HepG2 (cell line): ENCODE measurements around the gene GMFB. TPM values are rescaled to one million over a fixed set of nuclear protein-coding genes. Genes with fewer than 3 reads are reported as not detected.
A peak's percentile ranks its signal among the peaks of the same experiment; 100 is the strongest.

Source experiments
- AGO1 ChIP-seq: fragments of 200-400 bp; formaldehyde crosslinking; IDR thresholded peaks from 2 replicates; pipeline ENCODE4 v1.6.1; 2017; ENCODE audit warnings: mild to moderate bottlenecking, low read depth, low read length, moderate library complexity; ENCODE audit not compliant: poor library complexity, severe bottlenecking
- CC2D1A ChIP-seq: sonication (generic); formaldehyde crosslinking; IDR thresholded peaks from 2 replicates; pipeline ENCODE4 v1.8.1; 2023; ENCODE audit warnings: mild to moderate bottlenecking, missing genetic modification reagents
- CCAR2 ChIP-seq: fragments of 200-400 bp; formaldehyde crosslinking; optimal IDR thresholded peaks from 2 replicates; pipeline ENCODE3; 2018; ENCODE audit warnings: low read depth, mild to moderate bottlenecking, low read length, moderate library complexity
- FOXK2 ChIP-seq: fragments of 450-650 bp; IDR thresholded peaks from 2 replicates; pipeline ENCODE4 v1.6.1; 2016
- GTF2F1 ChIP-seq: fragments of 150-350 bp; IDR thresholded peaks from 2 replicates; pipeline ENCODE4 v1.6.1; 2014; ENCODE audit warnings: low read length
- IRF9 ChIP-seq: sonication (generic); formaldehyde crosslinking; IDR thresholded peaks from 2 replicates; pipeline ENCODE4 v1.8.0; 2022; ENCODE audit warnings: missing genetic modification reagents, mild to moderate bottlenecking, borderline replicate concordance
- KMT2A ChIP-seq: sonication (generic); formaldehyde crosslinking; IDR thresholded peaks from 2 replicates; pipeline ENCODE4 v1.4.0; 2020; ENCODE audit warnings: missing genetic modification reagents
- MEF2D ChIP-seq: sonication (generic); formaldehyde crosslinking; IDR thresholded peaks from 2 replicates; pipeline ENCODE4 v1.5.1; 2020; ENCODE audit warnings: mild to moderate bottlenecking, missing genetic modification reagents
- MLXIP ChIP-seq: sonication (generic); formaldehyde crosslinking; IDR thresholded peaks from 2 replicates; pipeline ENCODE4 v1.9.0; 2021; ENCODE audit warnings: missing genetic modification reagents, borderline replicate concordance
- POLR2AphosphoS2 ChIP-seq: IDR thresholded peaks from 2 replicates; pipeline ENCODE4 v1.6.1; 2011; ENCODE audit warnings: low read depth, low read length, improper control_type of control experiment
- SCMH1 ChIP-seq: sonication (generic); formaldehyde crosslinking; IDR thresholded peaks from 2 replicates; pipeline ENCODE4 v1.9.0; 2021; ENCODE audit warnings: missing genetic modification reagents, mild to moderate bottlenecking, borderline replicate concordance
- SMAD3 ChIP-seq: sonication (generic); formaldehyde crosslinking; IDR thresholded peaks from 2 replicates; pipeline ENCODE4 v1.4.0; 2020; ENCODE audit warnings: missing genetic modification reagents
- STAG1 ChIP-seq: sonication (generic); formaldehyde crosslinking; IDR thresholded peaks from 2 replicates; pipeline ENCODE4 v1.4.0; 2020; ENCODE audit warnings: missing genetic modification reagents
- STAT5B ChIP-seq: sonication (generic); formaldehyde crosslinking; IDR thresholded peaks from 2 replicates; pipeline ENCODE4 v1.4.0; 2020; ENCODE audit warnings: missing genetic modification reagents
- TBX2 ChIP-seq: sonication (generic); formaldehyde crosslinking; IDR thresholded peaks from 2 replicates; pipeline ENCODE4 v1.5.0; 2020; ENCODE audit warnings: missing genetic modification reagents, mild to moderate bottlenecking, borderline replicate concordance
- THAP8 ChIP-seq: sonication (generic); formaldehyde crosslinking; IDR thresholded peaks from 2 replicates; pipeline ENCODE4 v1.5.1; 2020; ENCODE audit warnings: missing genetic modification reagents, mild to moderate bottlenecking, borderline replicate concordance
- THAP9 ChIP-seq: sonication (generic); formaldehyde crosslinking; IDR thresholded peaks from 2 replicates; pipeline ENCODE4; 2020; ENCODE audit warnings: missing genetic modification reagents, mild to moderate bottlenecking, borderline replicate concordance
- ZBTB42 ChIP-seq: sonication (generic); formaldehyde crosslinking; IDR thresholded peaks from 2 replicates; pipeline ENCODE4 v1.5.0; 2020; ENCODE audit warnings: mild to moderate bottlenecking, missing genetic modification reagents
- ZC3H13 ChIP-seq: sonication (generic); formaldehyde crosslinking; IDR thresholded peaks from 2 replicates; pipeline ENCODE4 v1.8.1; 2023; ENCODE audit warnings: mild to moderate bottlenecking, missing genetic modification reagents, moderate library complexity
- ZNF382 ChIP-seq: sonication (generic); formaldehyde crosslinking; IDR thresholded peaks from 2 replicates; pipeline ENCODE4 v1.5.0; 2020; ENCODE audit warnings: missing genetic modification reagents, mild to moderate bottlenecking, borderline replicate concordance
- ZNF543 ChIP-seq: sonication (generic); formaldehyde crosslinking; IDR thresholded peaks from 2 replicates; pipeline ENCODE4 v1.4.0; 2020; ENCODE audit warnings: mild to moderate bottlenecking, missing genetic modification reagents
- ZSCAN22 ChIP-seq: sonication (generic); formaldehyde crosslinking; IDR thresholded peaks from 2 replicates; pipeline ENCODE4 v1.4.0; 2020; ENCODE audit warnings: mild to moderate bottlenecking, missing genetic modification reagents
- polyA plus RNA-seq, 8 experiments: library from polyadenylated mRNA; depleted of rRNA in 3 of 8; stranded (reverse) in 7 of 8; unstranded in 1 of 8; fragments of >200 nt; fragmentation: Illumina TruSeq in 4 of 8; extraction: Trizol in 4 of 8; gene quantifications; 2 replicates each; pipeline versions ENCODE4 v1.2.1 to v1.2.3, GENCODE V29; 2011 to 2016; ENCODE audit warnings: low read depth in 4 of 8, missing spikeins in 1 of 8, mixed read lengths in 1 of 8; ENCODE audit not compliant: insufficient read depth in 1 of 8
- total RNA-seq, 5 experiments: library from RNA; depleted of rRNA; stranded (reverse); fragments of >200 nt; fragmentation: Illumina TruSeq; extraction: Trizol; gene quantifications; 2 replicates each; pipeline ENCODE4 v1.2.3, GENCODE V29; 2016; ENCODE audit warnings: low read depth in 1 of 5

The GMFB gene
- total and polyA plus RNA-seq, 2 of the 13 experiments (the other 11 are each of a cell fraction or from before 2014, with no cell fraction given), result 17.3 to 68.2 TPM

- TF ChIP-seq MLXIP (CRISPR knock-in tag) (no peak), STAG1 (CRISPR knock-in tag) (no peak), ZBTB42 (CRISPR knock-in tag) (0 out of 2 replicates have a peak, but pooled peaks have one; percentile 16), ZNF382 (no peak), MEF2D (CRISPR knock-in tag) (no peak), IRF9 (CRISPR knock-in tag) (no peak), GTF2F1 (no peak), THAP9 (peak; percentile 71; the same call in 1 of the 2 replicates), CC2D1A (CRISPR knock-in tag) (no peak), CCAR2 (no peak), ZC3H13 (CRISPR knock-in tag) (peak; percentile 73), TBX2 (peak; percentile 81; the same call in 1 of the 2 replicates), FOXK2 (no peak), SMAD3 (CRISPR knock-in tag) (no peak), KMT2A (peak; percentile 80), ZNF543 (CRISPR knock-in tag) (0 out of 2 replicates have a peak, but pooled peaks have one; percentile 26), SCMH1 (CRISPR knock-in tag) (no peak), THAP8 (CRISPR knock-in tag) (no peak), ZSCAN22 (CRISPR knock-in tag) (no peak), POLR2AphosphoS2 (no peak), STAT5B (CRISPR knock-in tag) (no peak), AGO1 (peak; percentile 34)
Measured at GRCh38 chr14:54488646-54489317, at the start of gene GMFB (continued).
